ENCODE results near the gene KRR1.
A peak's percentile ranks its signal among the peaks of the same experiment; 100 is the strongest.
"Not testable (repeated sequence)": the region's sequence is repeated elsewhere in the genome, so short reads cannot be mapped to it uniquely, and the experiment has no call there.

KRR1 gene

DNA sequence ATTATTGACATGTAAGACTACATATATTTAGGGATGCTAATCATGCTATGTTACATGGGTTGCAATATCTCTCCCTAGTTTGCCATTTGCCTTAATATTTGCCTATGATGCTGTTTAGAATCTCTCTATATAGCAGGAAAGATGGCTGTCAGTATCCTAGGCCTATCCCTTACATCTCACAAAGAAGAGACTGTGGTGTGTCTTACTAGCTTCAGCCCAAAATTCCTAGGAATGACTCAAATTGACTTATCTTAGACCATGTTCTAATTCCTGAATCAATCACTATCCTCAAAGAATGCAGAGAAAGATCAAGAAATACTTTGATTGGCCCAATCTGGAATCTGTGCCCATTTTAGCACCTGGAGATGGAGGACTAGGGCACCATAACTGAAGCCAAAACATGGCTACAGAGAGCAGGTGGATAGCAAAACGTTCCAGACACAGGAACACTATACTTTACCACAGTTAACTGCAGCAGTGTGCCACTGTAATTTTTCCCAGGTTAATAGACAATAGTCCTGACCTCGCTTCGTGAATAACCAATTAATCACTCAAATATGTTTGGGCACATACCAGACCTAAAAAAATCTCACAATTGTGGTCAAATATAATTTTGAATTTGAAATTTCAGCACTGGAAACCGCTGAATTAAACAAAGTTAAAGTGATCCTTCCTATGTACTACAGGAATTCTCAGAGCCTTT lies 63.6 kb downstream of the KRR1 start:
- peak; percentile 14 for DNase-seq (ENCODE audit: low read depth)
- H3K4me3 ChIP-seq (ENCODE audit: control insufficient read depth, low read depth, low read length): no peak overlapping the region

DNA sequence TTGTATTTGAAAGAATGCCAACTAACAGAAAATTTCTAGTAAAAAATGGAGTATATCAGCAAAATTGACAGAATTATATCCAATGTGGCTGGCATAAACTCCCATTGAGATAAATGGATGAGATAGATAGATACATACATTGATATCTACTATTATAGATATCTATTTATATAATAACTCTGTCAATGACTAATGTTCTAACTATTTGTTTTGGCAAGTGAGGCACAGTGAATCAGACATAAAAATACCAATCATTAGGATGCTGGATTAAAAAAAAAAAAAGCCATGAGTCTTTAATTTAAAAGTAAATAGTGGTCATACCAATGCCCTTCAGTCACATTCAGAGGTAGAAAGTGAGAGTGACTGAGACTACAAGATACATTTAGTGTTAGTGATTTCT lies 64.6 kb downstream of the KRR1 start:
- TF ChIP-seq, protein P1, sequence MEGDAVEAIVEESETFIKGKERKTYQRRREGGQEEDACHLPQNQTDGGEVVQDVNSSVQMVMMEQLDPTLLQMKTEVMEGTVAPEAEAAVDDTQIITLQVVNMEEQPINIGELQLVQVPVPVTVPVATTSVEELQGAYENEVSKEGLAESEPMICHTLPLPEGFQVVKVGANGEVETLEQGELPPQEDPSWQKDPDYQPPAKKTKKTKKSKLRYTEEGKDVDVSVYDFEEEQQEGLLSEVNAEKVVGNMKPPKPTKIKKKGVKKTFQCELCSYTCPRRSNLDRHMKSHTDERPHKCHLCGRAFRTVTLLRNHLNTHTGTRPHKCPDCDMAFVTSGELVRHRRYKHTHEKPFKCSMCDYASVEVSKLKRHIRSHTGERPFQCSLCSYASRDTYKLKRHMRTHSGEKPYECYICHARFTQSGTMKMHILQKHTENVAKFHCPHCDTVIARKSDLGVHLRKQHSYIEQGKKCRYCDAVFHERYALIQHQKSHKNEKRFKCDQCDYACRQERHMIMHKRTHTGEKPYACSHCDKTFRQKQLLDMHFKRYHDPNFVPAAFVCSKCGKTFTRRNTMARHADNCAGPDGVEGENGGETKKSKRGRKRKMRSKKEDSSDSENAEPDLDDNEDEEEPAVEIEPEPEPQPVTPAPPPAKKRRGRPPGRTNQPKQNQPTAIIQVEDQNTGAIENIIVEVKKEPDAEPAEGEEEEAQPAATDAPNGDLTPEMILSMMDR (conservative IDR thresholded peaks at IDR 0.05; ENCODE audit: control insufficient read depth, insufficient read depth, low read depth, low read length): no peak
- DNase-seq (ENCODE audit: low read depth): peak; percentile 86
- no peak overlapping the region for H3K4me3 ChIP-seq (ENCODE audit: control insufficient read depth, low read depth, low read length)

More for the DNA sequence above, 63.6 kb downstream of the KRR1 start:
- TF ChIP-seq, protein P1 (conservative IDR thresholded peaks at IDR 0.05; ENCODE audit: control insufficient read depth, insufficient read depth, low read depth, low read length): no peak

DNA sequence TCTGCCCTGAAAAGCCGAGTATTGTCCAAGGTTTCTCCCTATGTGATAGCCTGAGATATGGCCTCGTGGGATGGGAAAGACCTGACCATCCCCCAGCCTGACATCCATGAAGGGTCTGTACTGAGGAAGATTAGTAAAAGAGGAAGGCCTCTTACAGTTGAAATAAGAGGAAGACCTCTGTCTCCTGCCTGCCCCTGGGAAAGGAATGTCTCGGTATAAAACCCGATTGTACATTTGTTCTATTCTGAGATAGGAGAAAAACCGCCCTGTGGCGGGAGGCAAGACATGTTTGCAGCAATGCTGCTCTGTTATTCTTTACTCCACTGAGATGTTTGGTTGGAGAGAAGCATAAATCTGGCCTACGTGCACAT lies 66.3 kb downstream of the KRR1 start:
- not testable (repeated sequence) for H3K4me3 ChIP-seq (ENCODE audit: control insufficient read depth, low read depth, low read length); DNase-seq (ENCODE audit: low read depth)

DNA sequence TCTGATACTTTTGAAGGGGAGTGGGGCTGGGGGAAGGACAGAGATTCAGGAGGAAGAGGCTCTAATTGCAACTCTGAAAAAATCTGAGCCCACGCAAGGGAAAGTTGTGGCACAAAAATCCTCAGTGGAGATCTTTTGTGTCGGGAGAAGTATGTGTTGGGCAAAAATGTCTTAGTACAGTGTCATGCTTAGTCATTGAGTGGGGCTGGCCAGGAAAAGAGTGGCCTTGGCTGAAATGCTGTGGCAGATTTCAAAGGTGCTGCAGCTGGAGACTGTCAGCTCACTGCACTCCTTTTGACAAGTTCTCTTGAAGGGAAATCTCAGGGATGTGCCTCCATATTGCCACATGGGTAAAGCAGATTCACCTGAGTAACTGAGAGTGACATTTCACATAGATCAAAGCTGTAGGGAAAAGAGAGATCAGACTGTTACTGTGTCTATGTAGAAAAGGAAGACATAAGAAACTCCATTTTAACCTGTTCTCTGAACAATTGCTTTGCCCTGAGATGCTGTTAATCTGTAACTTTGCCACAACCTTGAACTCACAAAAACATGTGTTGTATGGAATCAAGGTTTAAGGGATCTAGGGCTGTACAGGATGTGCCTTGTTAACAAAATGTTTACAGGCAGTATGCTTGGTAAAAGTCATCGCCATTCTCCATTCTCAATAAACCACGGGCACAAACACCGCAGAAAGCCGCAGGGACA lies 66.8 kb downstream of the KRR1 start:
- peak; percentile 68 for DNase-seq (ENCODE audit: low read depth)
- TF ChIP-seq, protein P1 (conservative IDR thresholded peaks at IDR 0.05; ENCODE audit: control insufficient read depth, insufficient read depth, low read depth, low read length): no peak
- H3K4me3 ChIP-seq (ENCODE audit: control insufficient read depth, low read depth, low read length): no peak overlapping the region

DNA sequence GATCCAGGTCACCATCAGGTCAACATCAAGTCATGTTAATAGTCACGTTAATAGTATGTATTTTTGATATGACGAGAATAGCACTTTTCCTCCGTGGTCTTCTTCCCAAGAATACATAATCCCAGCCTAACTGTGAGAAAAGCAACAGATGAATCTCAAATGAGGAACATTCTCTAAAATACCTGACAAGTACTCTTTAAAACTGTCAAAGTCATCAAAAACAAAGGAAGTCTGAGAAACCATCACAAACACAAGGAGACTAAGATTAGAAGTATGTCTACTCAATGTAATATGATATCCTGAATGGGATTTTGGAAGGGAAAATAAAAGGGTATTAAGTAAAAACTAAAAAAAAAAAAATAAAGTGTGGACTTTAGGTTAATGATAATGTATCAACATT lies 67.7 kb downstream of the KRR1 start:
- DNase-seq (ENCODE audit: low read depth): peak; percentile 6
- no peak overlapping the region for H3K4me3 ChIP-seq (ENCODE audit: control insufficient read depth, low read depth, low read length)
- TF ChIP-seq, protein P1 (conservative IDR thresholded peaks at IDR 0.05; ENCODE audit: control insufficient read depth, insufficient read depth, low read depth, low read length): no peak

DNA sequence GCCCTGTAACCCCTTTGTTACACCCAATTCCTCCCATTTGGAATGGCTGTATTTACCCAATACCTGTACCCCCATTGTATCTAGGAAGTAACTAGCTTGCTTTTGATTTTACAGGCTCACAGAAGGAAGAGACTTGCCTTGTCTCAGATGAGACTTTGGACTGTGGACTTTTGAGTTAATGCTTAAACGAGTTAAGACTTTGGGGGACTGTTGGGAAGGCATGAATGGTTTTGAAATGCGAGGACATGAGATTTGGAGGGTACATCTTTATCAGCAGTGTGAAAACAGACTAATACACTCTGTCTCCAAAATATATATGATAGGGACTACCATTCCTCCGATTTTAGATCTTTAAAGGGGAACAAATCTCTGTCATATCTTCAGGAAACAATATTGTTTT lies 69.0 kb downstream of the KRR1 start:
- H3K4me3 ChIP-seq (ENCODE audit: control insufficient read depth, low read depth, low read length); DNase-seq (ENCODE audit: low read depth): not testable (repeated sequence)

DNA sequence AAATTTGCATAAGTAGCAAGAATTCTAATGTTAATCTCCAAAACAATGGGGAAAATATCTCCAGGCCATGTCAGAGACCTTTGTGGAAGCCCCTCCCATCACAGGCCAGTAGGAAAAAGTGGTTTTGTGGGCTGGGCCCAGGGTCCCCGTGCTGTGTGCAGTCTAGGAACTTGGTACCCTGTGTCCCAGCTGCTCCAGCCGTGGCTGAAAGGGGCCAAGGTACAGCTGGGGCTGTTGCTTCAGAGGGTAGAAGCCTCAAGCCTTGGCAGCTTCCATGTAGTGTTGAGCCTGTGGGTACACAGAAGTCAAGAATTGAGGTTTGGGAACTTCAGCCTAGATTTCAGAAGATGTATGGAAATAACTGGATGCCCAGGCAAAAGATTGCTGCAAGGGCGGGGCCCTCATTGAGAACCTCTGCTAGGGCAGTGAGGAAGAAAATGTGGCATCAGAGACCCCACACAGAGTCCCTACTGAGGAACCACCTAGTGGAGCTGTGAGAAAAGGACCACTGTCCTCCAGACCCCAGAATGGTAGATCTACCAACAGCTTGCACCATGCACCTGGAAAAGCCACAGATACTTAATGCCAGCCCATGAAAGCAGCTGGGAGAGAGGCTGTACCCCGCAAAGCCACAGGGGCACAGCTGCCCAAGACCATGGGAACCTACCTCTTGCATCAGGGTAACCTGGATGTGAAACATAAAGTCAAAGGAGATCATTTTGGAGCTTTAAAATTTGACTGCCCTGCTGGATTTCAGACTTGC lies 69.5 kb downstream of the KRR1 start:
- not testable (repeated sequence) for H3K4me3 ChIP-seq (ENCODE audit: control insufficient read depth, low read depth, low read length); DNase-seq (ENCODE audit: low read depth)

All from fibroblast of mammary gland (primary cell).